ENCODE data around the gene LPP. TPM values are rescaled to one million over a fixed set of nuclear protein-coding genes. Genes with fewer than 3 reads are reported as not detected.

Gene LPP
- total and polyA plus RNA-seq, 2 of the 13 experiments (the other 11 are each of a cell fraction or from before 2014, with no cell fraction given): 19.2 to 29.9 TPM

GRCh38 chr3:188720636-188721035 lies 566.7 kb downstream of the LPP start (continued):
- TF ChIP-seq TFDP2 (CRISPR knock-in tag; IDR thresholded peaks at IDR 0.05): 0 out of 2 replicates have a peak, but pooled peaks have one; percentile 24
- no peak for TF ChIP-seq ZNF530 (CRISPR knock-in tag; IDR thresholded peaks at IDR 0.05; ENCODE audit: low read depth)
- TF ChIP-seq ESRRA (CRISPR knock-in tag; IDR thresholded peaks at IDR 0.05; ENCODE audit: low read depth): peak; percentile 68; the same call in 1 of the 2 replicates
- no peak for TF ChIP-seq NFKB2 (CRISPR knock-in tag; IDR thresholded peaks at IDR 0.05; ENCODE audit: borderline replicate concordance)
- TF ChIP-seq ZNF253 (CRISPR knock-in tag; IDR thresholded peaks at IDR 0.05; ENCODE audit: borderline replicate concordance): no peak
- TF ChIP-seq HNF1B (CRISPR knock-in tag; IDR thresholded peaks at IDR 0.05): peak; percentile 92
- TF ChIP-seq SKI (IDR thresholded peaks at IDR 0.05; ENCODE audit: partially characterized antibody): peak; percentile 92
- peak; percentile 72; the same call in 1 of the 2 replicates for TF ChIP-seq HMG20B (CRISPR knock-in tag; conservative IDR thresholded peaks at IDR 0.05)
- TF ChIP-seq ONECUT2 (CRISPR knock-in tag; IDR thresholded peaks at IDR 0.05): 0 out of 2 replicates have a peak, but pooled peaks have one; percentile 42
- 0 out of 2 replicates have a peak, but pooled peaks have one; percentile 47 for TF ChIP-seq BRF2 (CRISPR knock-in tag; IDR thresholded peaks at IDR 0.05)
- TF ChIP-seq NFE2 (CRISPR knock-in tag; IDR thresholded peaks at IDR 0.05): peak; percentile 95
- TF ChIP-seq HDAC1 (CRISPR knock-in tag; IDR thresholded peaks at IDR 0.05): peak; percentile 76
- peak; percentile 83 for TF ChIP-seq ZNF644 (CRISPR knock-in tag; IDR thresholded peaks at IDR 0.05; ENCODE audit: low read depth)
- TF ChIP-seq NFKBIZ (CRISPR knock-in tag; IDR thresholded peaks at IDR 0.05): peak; percentile 84; the same call in 1 of the 2 replicates
- 0 out of 2 replicates have a peak, but pooled peaks have one; percentile 24 for TF ChIP-seq ZSCAN25 (CRISPR knock-in tag; IDR thresholded peaks at IDR 0.05)
- peak; percentile 89; the same call in 1 of the 2 replicates for TF ChIP-seq KDM4B (CRISPR knock-in tag; IDR thresholded peaks at IDR 0.05)
- no peak for TF ChIP-seq EED (CRISPR knock-in tag; IDR thresholded peaks at IDR 0.05)
- TF ChIP-seq THRA (CRISPR knock-in tag; IDR thresholded peaks at IDR 0.05; ENCODE audit: borderline replicate concordance): peak; percentile 92
- TF ChIP-seq ZFP36 (IDR thresholded peaks at IDR 0.05; ENCODE audit: borderline replicate concordance, low read depth, low read length, partially characterized antibody): no peak
- TF ChIP-seq ATF7 (IDR thresholded peaks at IDR 0.05): no peak
- TF ChIP-seq ATF7 (CRISPR knock-in tag; IDR thresholded peaks at IDR 0.05): no peak
- no peak for TF ChIP-seq SATB2 (CRISPR knock-in tag; IDR thresholded peaks at IDR 0.05)
- TF ChIP-seq MIER3 (CRISPR knock-in tag; IDR thresholded peaks at IDR 0.05; ENCODE audit: borderline replicate concordance): peak; percentile 88; the same call in 1 of the 2 replicates
- no peak for TF ChIP-seq ZNF230 (CRISPR knock-in tag; IDR thresholded peaks at IDR 0.05)
- TF ChIP-seq EEA1 (CRISPR knock-in tag; IDR thresholded peaks at IDR 0.05; ENCODE audit: borderline replicate concordance): no peak
- peak; percentile 33; the same call in 1 of the 2 replicates for TF ChIP-seq ZFY (CRISPR knock-in tag; IDR thresholded peaks at IDR 0.05)
- TF ChIP-seq HNF4G (IDR thresholded peaks at IDR 0.05; ENCODE audit: borderline replicate concordance, low read depth, low read length): peak; percentile 94
- peak; percentile 70; the same call in 1 of the 2 replicates for TF ChIP-seq HNF4G (CRISPR knock-in tag; IDR thresholded peaks at IDR 0.05; ENCODE audit: borderline replicate concordance, low read depth)
- no peak for TF ChIP-seq PAF1 (CRISPR knock-in tag; IDR thresholded peaks at IDR 0.05)
